ENCODE data around the gene MTRF1.

DNA sequence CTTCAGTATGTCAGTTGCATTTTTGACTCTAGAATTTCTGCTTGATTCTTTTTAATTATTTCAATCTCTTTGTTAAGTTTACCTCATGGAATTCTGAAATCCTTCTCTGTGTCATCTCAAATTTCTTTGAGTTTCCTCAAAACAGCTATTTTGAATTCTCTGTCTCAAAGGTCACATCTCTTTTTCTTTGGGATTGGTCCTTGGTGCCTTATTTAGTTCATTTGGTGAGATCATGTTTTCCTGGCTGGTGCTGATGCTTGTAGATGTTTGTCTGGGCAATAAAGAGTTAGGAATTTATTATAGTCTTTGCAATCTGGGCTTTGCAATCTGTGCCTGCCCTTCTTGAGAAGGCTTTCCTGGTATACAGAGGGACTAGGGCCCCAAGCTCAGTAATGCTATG, 50.5 kb downstream of the MTRF1 start:
- TF ChIP-seq, protein P1, sequence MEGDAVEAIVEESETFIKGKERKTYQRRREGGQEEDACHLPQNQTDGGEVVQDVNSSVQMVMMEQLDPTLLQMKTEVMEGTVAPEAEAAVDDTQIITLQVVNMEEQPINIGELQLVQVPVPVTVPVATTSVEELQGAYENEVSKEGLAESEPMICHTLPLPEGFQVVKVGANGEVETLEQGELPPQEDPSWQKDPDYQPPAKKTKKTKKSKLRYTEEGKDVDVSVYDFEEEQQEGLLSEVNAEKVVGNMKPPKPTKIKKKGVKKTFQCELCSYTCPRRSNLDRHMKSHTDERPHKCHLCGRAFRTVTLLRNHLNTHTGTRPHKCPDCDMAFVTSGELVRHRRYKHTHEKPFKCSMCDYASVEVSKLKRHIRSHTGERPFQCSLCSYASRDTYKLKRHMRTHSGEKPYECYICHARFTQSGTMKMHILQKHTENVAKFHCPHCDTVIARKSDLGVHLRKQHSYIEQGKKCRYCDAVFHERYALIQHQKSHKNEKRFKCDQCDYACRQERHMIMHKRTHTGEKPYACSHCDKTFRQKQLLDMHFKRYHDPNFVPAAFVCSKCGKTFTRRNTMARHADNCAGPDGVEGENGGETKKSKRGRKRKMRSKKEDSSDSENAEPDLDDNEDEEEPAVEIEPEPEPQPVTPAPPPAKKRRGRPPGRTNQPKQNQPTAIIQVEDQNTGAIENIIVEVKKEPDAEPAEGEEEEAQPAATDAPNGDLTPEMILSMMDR (IDR thresholded peaks at IDR 0.05; ENCODE audit: low read length), result no peak
- no peak for TF ChIP-seq EZH2 (optimal IDR thresholded peaks at IDR 0.05; ENCODE audit: low read depth, low read length)
- TF ChIP-seq EZH2phosphoT487 (IDR thresholded peaks at IDR 0.05; ENCODE audit: low read length), result no peak

Data from MM.1S (cell line).